GM12892 (cell line): ENCODE data around the gene LCOR.

Experiments used
- POLR2A ChIP-seq: IDR thresholded peaks from 2 replicates; pipeline ENCODE4 v1.6.1; 2011; ENCODE audit warnings: low read depth, low read length, control low read depth
- POLR2AphosphoS5 ChIP-seq: IDR thresholded peaks from 2 replicates; pipeline ENCODE4 v1.6.1; 2011; ENCODE audit warnings: low read depth, low read length, control low read depth
- TAF1 ChIP-seq: IDR thresholded peaks from 2 replicates; pipeline ENCODE4 v1.6.1; 2011; ENCODE audit warnings: low read depth, mild to moderate bottlenecking, control low read depth, low read length, borderline replicate concordance

DNA sequence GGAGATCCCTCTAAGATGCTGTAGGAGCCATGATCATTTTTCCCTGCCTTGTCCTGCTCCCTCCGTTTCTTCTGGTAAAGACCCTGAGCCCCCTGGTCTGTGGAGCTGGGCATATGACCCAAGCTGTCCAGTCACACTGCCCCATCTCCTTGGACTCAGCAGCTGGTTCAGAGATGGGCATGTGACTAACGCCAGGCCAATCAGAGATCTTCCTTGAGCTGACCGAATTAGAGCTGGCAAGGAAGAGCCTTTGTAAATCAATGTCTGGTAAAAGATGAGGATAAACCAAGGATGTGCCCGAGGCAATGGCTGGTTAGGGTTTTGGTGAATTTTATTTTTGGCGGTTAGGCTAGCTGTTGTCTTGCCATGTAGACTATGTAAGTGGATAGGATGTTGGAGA is 173.3 kb downstream of the LCOR start:
- no peak for TF ChIP-seq POLR2AphosphoS5
- TF ChIP-seq POLR2A, result no peak
- no peak for TF ChIP-seq TAF1
